H1 (cell line): ENCODE measurements around the gene GALNT9. TPM values are rescaled to one million over a fixed set of nuclear protein-coding genes. Genes with fewer than 3 reads are reported as not detected.

Experiments used
- CBX5 ChIP-seq: fragments of 300-800, 300-1000 bp; sonication (generic); IDR thresholded peaks from 2 replicates; pipeline ENCODE4 v1.7.1; 2016; ENCODE audit warnings: antibody characterized with exemption, low read length, low read depth
- SP2 ChIP-seq: IDR thresholded peaks from 2 replicates; pipeline ENCODE4 v1.6.1; 2012; ENCODE audit warnings: mild to moderate bottlenecking, low read length, inconsistent platforms
- polyA plus RNA-seq, 7 experiments: library from polyadenylated mRNA; depleted of rRNA in 3 of 7; stranded (reverse) in 5 of 7; unstranded in 2 of 7; fragments of >200 nt in 5 of 7; fragments of 200-250 nt in 2 of 7; gene quantifications; 1 replicate in 5 of 7; 2 replicates in 1 of 7; 4 replicates in 1 of 7; pipeline versions ENCODE4 v1.2.1 to v1.2.3, GENCODE V29; 2011 to 2013; ENCODE audit warnings: missing spikeins in 2 of 7, mixed read lengths in 2 of 7
- total RNA-seq: library from RNA; stranded (reverse); fragmentation: NEBNext Ultra II Directional; extraction: Animal tissue kit (Norgen Biotek cat#: 25700); gene quantifications from 2 replicates; pipeline ENCODE4 v1.2.1, GENCODE V29; 2021

The GALNT9 gene
- total and polyA plus RNA-seq, 2 of the 8 experiments (the other 6 are each of a cell fraction or from before 2014, with no cell fraction given): 2.0 to 3.6 TPM

DNA sequence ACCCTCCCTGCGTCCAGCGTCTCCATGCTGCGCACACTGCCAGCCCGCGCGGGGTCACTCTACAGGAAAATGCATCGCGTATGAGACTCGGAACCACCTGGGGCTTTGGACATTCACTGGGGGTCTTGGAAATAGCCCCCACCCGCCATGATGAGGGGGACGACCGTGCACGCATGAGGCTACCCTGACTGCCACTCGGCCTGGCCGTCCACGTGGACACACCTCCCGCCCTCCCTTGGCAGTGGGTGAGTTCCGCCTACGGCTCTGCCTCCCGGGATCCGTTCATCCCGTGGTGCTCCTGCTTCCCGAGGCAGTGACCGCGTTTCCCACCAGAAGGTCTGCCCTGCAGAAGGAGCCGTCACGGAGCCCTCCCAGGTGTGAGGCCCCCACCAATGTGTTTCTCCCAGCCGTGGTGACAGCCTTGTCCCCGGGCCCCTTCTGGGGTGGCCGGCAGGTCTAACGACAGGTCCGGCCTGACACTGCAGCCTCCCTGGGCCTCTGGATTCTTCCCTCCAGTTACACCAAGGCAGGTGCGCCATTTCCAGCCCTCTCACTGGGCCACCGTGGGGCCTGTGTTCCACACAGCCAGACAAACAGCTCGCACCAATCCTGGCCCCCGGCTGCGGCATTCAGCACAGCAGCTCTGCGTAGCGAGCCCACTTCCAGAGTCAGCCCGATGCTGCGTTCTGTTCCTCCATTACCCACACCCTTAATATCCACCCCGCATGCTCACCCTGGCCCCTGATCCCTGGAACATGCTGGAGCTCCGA lies 11.1 kb upstream of the GALNT9 start (continued):
- TF ChIP-seq CBX5 (no peak), SP2 (no peak)
